Stimulated activated CD4-positive, alpha-beta T cell treated with anti-CD3 and anti-CD28 coated beads, Interleukin-15, amount 100 ng/mL, for 48 hours (primary cell): ENCODE data around the gene GRIN2C.

Source experiments
- DNase-seq, 2 donors: peaks; one replicate each; pipeline ENCODE4 v3.0.0-alpha.2; 2020; ENCODE audit warnings: low read depth in 2 of 2

Gene GRIN2C

DNA sequence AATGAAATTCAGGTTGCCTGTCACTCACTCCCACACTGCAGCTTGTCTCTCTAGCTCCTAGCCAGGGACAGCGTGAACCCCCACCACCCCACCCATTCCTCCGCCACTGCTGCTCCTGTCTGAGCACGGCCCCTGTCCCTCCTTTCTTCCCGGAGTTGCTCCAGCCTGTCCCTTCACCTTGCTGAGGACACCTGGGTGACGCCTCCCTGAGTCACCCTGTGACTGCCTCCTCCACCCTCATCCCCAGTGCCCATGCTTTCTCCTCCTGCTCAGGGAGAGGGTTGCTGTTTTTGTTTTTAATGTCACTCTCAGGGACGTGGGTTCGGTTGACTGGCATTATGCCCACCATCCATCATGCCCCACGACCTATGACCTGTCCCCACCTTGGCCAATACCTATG is 57.8 kb downstream of the GRIN2C start:
- no peak for DNase-seq

DNA sequence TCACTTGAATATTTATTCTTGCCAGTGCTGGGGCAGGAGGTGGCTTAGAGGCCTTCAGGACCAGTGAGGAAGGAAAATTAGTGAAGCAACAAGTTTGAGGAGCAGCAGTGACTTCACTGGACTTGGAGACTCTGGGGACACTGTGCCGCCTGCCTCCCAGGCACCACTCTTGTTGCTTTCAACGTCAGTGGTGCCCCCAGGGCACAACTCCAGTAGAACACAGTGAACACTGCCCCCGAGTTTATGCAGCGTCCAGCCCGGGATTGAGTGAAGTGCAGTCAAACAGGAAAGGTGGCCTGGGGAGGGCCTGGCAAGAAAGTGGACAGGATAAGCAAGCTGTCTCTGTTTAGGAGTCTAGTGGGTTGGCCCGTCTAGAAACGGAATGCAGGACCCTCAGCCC is 59.2 kb downstream of the GRIN2C start:
- no peak for DNase-seq

GRCh38 chr17:74799097-74799496 is 60.6 kb downstream of the GRIN2C start:
- DNase-seq, result no peak

DNA sequence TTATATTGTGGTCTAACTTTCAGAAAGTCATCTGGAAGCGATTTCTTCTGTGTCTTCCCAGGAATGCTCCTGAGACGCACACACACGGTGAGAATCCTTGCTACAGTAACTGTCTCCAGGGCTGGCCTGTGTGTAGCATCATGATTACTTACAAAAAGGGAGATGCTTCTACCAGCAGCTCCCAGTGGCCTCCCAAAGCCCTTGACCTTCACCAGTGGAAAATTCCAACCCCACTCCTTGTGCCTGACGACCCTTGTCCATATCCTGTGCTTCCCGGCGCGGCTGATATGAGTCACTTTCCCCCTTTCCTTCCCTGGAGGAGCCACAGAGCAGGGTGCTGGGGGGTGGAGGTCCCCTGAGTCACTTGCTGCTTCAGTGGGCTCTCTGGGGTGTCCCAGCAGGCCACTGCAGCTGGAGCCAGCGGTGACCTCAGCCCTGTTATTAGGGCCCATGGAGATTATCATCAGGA is 61.4 kb downstream of the GRIN2C start:
- DNase-seq, result no peak

DNA sequence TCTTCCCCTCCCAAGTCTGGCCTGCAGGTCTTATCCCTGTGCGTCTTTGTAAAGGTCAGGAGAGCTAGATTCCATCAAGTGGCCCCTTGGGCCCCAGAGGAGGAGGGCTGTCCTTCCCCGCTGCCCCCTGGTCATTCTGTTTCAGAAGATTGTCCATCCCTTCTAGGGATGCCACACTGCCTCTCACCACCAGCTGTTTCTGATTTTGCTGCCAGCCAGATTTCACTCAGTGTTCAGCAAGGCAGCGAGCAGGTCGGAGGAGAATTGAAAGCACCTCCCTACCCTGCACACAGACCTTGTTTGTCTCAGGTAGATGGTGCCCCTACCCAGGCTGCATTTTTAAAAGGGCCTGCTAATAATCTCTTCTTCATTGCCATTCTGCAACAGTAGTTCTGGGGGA is 61.9 kb downstream of the GRIN2C start:
- no peak for DNase-seq

- no peak for DNase-seq
These were observed 62.8 kb downstream of the GRIN2C start for GRCh38 chr17:74796866-74797265.

DNA sequence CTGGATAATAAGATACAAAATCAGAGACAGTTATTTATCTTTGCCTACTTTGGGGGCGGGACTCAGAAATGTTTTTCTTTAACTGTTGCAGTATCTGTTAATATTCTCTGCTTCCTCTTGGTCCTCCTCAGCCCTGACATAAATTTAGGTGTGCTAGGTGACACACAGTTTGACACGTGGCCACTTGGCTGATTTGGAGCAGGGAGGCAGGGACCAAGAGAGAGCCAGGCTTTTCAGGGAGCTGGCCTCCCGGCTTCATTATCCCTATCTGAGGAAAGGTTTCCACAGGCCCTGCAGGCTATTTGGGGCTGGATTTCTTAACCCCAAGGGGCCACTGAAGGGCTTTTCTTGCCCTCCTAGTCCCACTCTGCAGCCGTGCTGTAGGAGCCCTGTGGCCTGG is 63.5 kb downstream of the GRIN2C start:
- DNase-seq, result no peak

GRCh38 chr17:74795327-74796020 is 64.2 kb downstream of the GRIN2C start:
- no peak for DNase-seq

DNA sequence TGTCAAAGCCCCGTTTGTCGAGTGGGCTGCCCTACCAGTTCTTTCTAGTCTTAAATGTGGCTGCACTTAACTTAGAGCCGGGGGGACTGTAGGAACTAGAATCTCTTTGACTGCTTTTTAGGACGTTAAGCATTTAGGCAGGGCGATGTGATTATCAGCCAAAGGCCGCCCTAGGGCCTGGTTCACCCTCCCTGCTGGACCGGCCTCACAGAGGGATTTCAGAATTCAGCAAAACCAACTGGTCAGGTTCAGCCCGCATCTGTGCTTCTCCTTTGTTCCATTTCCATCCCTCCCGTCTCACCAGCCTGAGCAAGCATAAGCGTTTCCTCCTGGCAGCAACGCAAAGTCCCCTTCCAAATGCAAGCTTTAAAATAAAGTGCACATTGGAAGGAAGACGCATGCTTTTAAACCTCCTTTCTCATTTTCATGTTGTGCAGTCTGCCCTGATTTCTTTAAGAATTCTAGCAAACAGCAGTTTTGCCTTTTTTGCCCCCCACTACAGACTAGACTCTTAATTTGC is 67.0 kb downstream of the GRIN2C start:
- DNase-seq, result no peak
